Tibial nerve (tissue), 4 donors: Measurements from ENCODE around the gene TMEM97.

Experiments used
- EP300 ChIP-seq, 2 donors: sonication (generic); formaldehyde crosslinking; IDR thresholded peaks; one replicate each; pipeline ENCODE4 v1.6.1; 2017; ENCODE audit warnings: antibody characterized with exemption in 2 of 2, mild to moderate bottlenecking in 1 of 2
- TF ChIP-seq, protein P1 (sequence below), 5 experiments: fragments of 200-600 bp in 3 of 5; fragments of 450-650 bp in 2 of 5; sonication (generic) in 3 of 5; IDR thresholded peaks; one replicate each; pipeline ENCODE4 v1.5.1; 2016 to 2019; ENCODE audit warnings: antibody characterized with exemption in 5 of 5, mild to moderate bottlenecking in 3 of 5, moderate library complexity in 2 of 5

DNA sequence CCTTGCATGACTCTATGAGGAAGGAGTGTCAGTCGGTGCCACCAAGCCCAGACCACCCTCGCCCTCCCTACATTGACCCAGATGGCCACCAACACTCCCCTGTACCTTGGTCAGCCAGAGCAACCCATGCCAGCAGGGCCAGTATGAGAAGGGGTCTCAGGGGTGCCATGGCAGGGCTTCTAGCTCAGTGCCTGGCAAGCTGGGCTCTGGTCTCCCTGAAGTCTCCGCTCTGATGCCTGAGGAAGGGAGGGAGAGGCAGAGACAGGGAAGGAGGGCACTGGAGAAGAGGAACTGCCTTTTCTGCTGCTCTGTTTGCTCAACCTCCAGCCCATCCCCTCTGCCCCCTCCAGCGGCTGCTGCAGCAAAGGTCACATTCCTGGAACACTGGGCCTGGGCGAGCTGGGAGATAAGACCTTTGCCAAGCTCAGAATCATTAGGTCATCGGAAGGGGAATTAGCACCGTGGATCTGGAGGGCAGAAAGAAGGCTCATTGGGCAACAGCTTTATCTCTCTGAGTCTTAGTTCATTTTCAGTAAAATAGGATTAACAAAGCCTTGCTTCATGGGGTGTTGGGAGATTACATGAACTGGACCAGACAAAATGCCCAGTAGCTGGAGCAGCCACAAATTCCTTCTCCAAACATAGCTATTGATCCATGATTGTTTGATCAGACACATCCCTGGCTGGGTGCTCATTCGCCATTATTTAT, 51.2 kb downstream of the TMEM97 start, which contains the start of gene VTN:
- no peak for TF ChIP-seq EP300 (IDR thresholded peaks at IDR 0.05)
- TF ChIP-seq, protein P1, sequence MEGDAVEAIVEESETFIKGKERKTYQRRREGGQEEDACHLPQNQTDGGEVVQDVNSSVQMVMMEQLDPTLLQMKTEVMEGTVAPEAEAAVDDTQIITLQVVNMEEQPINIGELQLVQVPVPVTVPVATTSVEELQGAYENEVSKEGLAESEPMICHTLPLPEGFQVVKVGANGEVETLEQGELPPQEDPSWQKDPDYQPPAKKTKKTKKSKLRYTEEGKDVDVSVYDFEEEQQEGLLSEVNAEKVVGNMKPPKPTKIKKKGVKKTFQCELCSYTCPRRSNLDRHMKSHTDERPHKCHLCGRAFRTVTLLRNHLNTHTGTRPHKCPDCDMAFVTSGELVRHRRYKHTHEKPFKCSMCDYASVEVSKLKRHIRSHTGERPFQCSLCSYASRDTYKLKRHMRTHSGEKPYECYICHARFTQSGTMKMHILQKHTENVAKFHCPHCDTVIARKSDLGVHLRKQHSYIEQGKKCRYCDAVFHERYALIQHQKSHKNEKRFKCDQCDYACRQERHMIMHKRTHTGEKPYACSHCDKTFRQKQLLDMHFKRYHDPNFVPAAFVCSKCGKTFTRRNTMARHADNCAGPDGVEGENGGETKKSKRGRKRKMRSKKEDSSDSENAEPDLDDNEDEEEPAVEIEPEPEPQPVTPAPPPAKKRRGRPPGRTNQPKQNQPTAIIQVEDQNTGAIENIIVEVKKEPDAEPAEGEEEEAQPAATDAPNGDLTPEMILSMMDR (IDR thresholded peaks at IDR 0.05) = no peak
